Peyer's patch (tissue), 4 donors: Measurements from ENCODE around the gene SMURF1. TPM values are rescaled to one million over a fixed set of nuclear protein-coding genes. Genes with fewer than 3 reads are reported as not detected.

ENCODE experiments used
- DNase-seq, 3 donors: peaks; one replicate each; pipeline ENCODE4 v3.0.0-alpha.2; 2017 to 2019
- H3K27ac ChIP-seq, 4 donors: fragments of 200-600 bp; sonication (generic); one replicate each; pipeline ENCODE4 v1.5.1; 2016 to 2019
- H3K27me3 ChIP-seq, 2 donors: fragments of 200-600 bp; sonication (generic); one replicate each; pipeline ENCODE4 v1.5.1; 2019
- H3K36me3 ChIP-seq, 3 donors: fragments of 200-600 bp; sonication (generic); one replicate each; pipeline ENCODE4 v1.5.1; 2016 to 2019
- H3K4me1 ChIP-seq, 4 donors: fragments of 200-600 bp; sonication (generic); one replicate each; pipeline ENCODE4 v1.5.1; 2016 to 2019
- H3K4me3 ChIP-seq, 4 donors: fragments of 200-600 bp; sonication (generic); 1 replicate in 3 of 4; 2 replicates in 1 of 4; pipeline ENCODE4 v1.5.1; 2016 to 2019; ENCODE audit warnings: mild to moderate bottlenecking in 1 of 4
- H3K9me3 ChIP-seq, 4 donors: fragments of 200-600 bp; sonication (generic); one replicate each; pipeline ENCODE4 v1.5.1; 2016 to 2019; ENCODE audit warnings: mild to moderate bottlenecking in 1 of 4
- CTCF ChIP-seq, 6 experiments: fragments of 450-650 bp in 4 of 6; fragments of 200-600 bp in 2 of 6; sonication (generic) in 1 of 6; IDR thresholded peaks; one replicate each; pipeline ENCODE4 v1.5.1; 2017 to 2019; ENCODE audit warnings: antibody characterized with exemption in 6 of 6, mild to moderate bottlenecking in 3 of 6, moderate library complexity in 1 of 6
- POLR2A ChIP-seq, 2 donors: fragments of 450-650 bp; IDR thresholded peaks; one replicate each; pipeline ENCODE4 v1.5.1; 2017; ENCODE audit warnings: antibody characterized with exemption in 2 of 2, mild to moderate bottlenecking in 2 of 2, moderate library complexity in 2 of 2
- total RNA-seq, 4 donors: library from RNA; depleted of rRNA; stranded (reverse); fragments of >200 nt; gene quantifications; one replicate each; pipeline ENCODE4 v1.1.0, GENCODE V29; 2016

The SMURF1 gene
- total RNA-seq, 4 donors from 2014 or later, result 17.2 to 85.0 (median 43.0) TPM

- no peaks in the 10 kb centered on the region for H3K27me3 ChIP-seq
- H3K27ac ChIP-seq, result peak overlapping the region in 2 of 4 donors; percentile 2 to 7
- no peaks in the 10 kb centered on the region for H3K9me3 ChIP-seq
- H3K36me3 ChIP-seq, result no peaks in the 10 kb centered on the region
- no peak overlapping the region for H3K4me3 ChIP-seq
- TF ChIP-seq CTCF (IDR thresholded peaks at IDR 0.05), result no peak
- peaks cover 0 to 42% (median 3%) of the 10 kb centered on the region in 4 donors for H3K4me1 ChIP-seq
- DNase-seq, result no peak
Measured at GRCh38 chr7:99128076-99128950, 15.6 kb downstream of the SMURF1 start.

GRCh38 chr7:99127636-99128035 lies 16.3 kb downstream of the SMURF1 start:
- H3K9me3 ChIP-seq, result no peaks in the 10 kb centered on the region
- peak overlapping the region in 1 of 4 donors; percentile 7 for H3K27ac ChIP-seq
- H3K27me3 ChIP-seq, result no peaks in the 10 kb centered on the region
- TF ChIP-seq CTCF (IDR thresholded peaks at IDR 0.05), result no peak
- no peak for TF ChIP-seq POLR2A (IDR thresholded peaks at IDR 0.05)
- no peak for DNase-seq
- H3K4me3 ChIP-seq, result no peak overlapping the region
- peaks cover 0 to 48% (median 3%) of the 10 kb centered on the region in 4 donors for H3K4me1 ChIP-seq
- H3K36me3 ChIP-seq, result no peaks in the 10 kb centered on the region

DNA sequence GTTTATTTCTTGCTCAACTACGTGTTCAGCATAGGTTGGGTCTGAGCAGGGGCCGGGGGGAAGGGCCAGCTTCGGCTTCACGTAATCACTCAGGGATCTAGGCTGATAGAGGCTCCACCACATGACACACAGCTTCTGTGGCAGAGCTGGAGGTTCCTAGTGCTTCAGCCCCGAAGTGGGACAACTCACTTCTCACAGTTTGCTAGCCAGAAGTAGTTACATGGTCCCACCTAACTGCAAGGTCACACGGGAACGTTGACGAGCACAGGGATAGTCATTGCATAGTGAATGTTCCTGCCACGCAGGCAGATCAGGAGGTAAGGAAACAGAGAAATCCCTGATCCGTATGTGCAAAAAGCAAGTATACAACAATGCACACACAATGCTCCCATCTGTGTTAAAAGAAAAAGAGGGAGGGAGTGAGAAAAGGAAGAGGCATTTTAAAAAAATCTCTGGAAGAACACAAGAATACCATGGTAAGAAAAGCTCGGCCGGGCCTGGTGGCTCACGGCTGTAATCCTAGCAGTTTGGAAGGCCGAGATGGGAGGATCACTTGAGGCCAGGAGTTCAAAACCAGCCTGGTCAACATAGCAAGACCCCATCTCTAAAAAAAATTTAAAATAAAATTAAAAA lies 16.9 kb downstream of the SMURF1 start:
- DNase-seq, result no peak
- H3K27me3 ChIP-seq, result no peaks in the 10 kb centered on the region
- H3K9me3 ChIP-seq, result no peaks in the 10 kb centered on the region
- peak overlapping the region in 1 of 4 donors; percentile 9 for H3K27ac ChIP-seq
- peaks cover 0 to 48% (median 3%) of the 10 kb centered on the region in 4 donors for H3K4me1 ChIP-seq
- no peak overlapping the region for H3K4me3 ChIP-seq
- no peaks in the 10 kb centered on the region for H3K36me3 ChIP-seq
- no peak for TF ChIP-seq CTCF (IDR thresholded peaks at IDR 0.05)
- TF ChIP-seq POLR2A (IDR thresholded peaks at IDR 0.05), result no peak

DNA sequence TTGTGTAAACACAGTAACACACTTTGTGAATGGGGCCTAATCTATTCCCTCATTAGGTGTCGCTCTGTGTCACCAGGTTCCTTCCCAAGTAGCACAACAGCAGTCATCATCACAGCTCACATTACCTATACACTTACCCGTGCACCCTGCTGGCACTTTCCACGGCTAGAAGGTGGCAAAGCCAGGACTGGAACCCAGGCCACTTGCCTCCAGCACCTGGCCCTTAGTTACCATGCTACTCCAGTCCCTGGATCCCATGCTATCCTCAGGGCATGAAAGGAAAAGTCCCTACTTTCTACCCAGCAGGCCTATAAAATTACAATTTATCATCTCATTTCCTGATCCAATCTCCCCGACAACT lies 18.4 kb downstream of the SMURF1 start:
- Histone ChIP-seq H3K27me3 (no peaks in the 10 kb centered on the region), H3K4me1 (peaks cover 0 to 51% (median 3%) of the 10 kb centered on the region in 4 donors), H3K27ac (peak overlapping the region in 1 of 4 donors; percentile 7), H3K9me3 (no peaks in the 10 kb centered on the region), H3K36me3 (no peaks in the 10 kb centered on the region), H3K4me3 (no peak overlapping the region)
- DNase-seq, result no peak
- TF ChIP-seq CTCF (IDR thresholded peaks at IDR 0.05) (peak in 1 of 6 experiments; percentile 11), POLR2A (IDR thresholded peaks at IDR 0.05) (no peak)

DNA sequence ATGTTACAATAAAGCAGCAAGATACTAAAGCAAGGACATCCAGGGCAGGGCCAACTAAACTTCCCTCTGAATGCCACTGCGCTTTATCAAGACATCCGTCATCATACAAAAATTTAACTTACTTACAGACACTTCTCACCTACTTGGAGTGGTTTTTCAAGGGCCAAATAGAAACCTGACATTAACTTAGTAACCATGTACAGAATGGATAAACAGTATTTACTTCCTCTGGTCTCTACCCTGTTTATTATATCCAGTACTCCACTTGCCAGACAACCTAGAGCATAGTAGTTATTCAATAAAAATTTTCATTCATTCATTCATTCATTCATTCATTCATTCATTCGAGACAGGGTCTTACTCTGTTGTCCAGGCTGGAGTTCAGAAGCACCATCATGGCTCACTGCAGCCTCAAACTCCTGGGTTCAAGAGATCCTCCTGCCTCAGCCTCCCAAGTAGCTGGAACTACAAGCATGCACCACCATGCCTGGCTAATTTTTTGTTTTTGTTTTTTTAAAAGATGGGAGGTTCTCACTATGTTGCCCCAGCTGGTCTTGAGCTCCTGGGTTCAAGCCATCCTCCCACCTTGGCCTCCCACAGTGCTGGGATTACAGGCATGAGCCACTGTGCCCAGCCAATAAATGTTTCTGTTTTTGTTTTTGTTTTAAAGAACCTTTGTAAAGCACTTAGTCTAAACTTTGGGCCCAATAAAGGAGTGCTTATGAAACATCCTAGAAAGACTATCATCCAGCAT lies 19.0 kb downstream of the SMURF1 start:
- Histone ChIP-seq H3K4me3 (no peak overlapping the region), H3K4me1 (peaks cover 0 to 55% (median 3%) of the 10 kb centered on the region in 4 donors), H3K27ac (peak overlapping the region in 2 of 4 donors; percentile 7 to 27), H3K27me3 (no peaks in the 10 kb centered on the region), H3K9me3 (no peaks in the 10 kb centered on the region), H3K36me3 (no peaks in the 10 kb centered on the region)
- no peak for DNase-seq
- no peak for TF ChIP-seq CTCF (IDR thresholded peaks at IDR 0.05)
- no peak for TF ChIP-seq POLR2A (IDR thresholded peaks at IDR 0.05)
